Peyer's patch (tissue), 4 donors: ENCODE results near the gene OR1I1.

Experiments
- CTCF ChIP-seq, 6 experiments: fragments of 450-650 bp in 4 of 6; fragments of 200-600 bp in 2 of 6; sonication (generic) in 1 of 6; IDR thresholded peaks; one replicate each; pipeline ENCODE4 v1.5.1; 2017 to 2019; ENCODE audit warnings: antibody characterized with exemption in 6 of 6, mild to moderate bottlenecking in 3 of 6, moderate library complexity in 1 of 6
- POLR2A ChIP-seq, 2 donors: fragments of 450-650 bp; IDR thresholded peaks; one replicate each; pipeline ENCODE4 v1.5.1; 2017; ENCODE audit warnings: antibody characterized with exemption in 2 of 2, mild to moderate bottlenecking in 2 of 2, moderate library complexity in 2 of 2

- no peak for TF ChIP-seq CTCF (IDR thresholded peaks at IDR 0.05)
- no peak for TF ChIP-seq POLR2A (IDR thresholded peaks at IDR 0.05)
Measured at GRCh38 chr19:15120135-15121026, 38.4 kb downstream of the OR1I1 start.
